DOHH2 (cell line): ENCODE results near the gene SMIM44.

Experiments
- H3F3A ChIP-seq: fragments of 200-600 bp; sonication (generic), shearing (Covaris generic); 2 replicates; pipeline ENCODE4 v1.6.0; 2016; ENCODE audit warnings: antibody characterized with exemption, mild to moderate bottlenecking; ENCODE audit not compliant: control insufficient read depth, insufficient read depth
- H3K27ac ChIP-seq: fragments of 200-600 bp; sonication (generic); 2 replicates; pipeline ENCODE4 v1.5.1; 2014; ENCODE audit warnings: low read depth, mild to moderate bottlenecking, low read length, moderate library complexity
- H3K27me3 ChIP-seq: fragments of 200-600 bp; sonication (generic); 2 replicates; pipeline ENCODE4 v1.6.1; 2014; ENCODE audit warnings: mild to moderate bottlenecking, low read length, mixed read lengths; ENCODE audit not compliant: control insufficient read depth
- H3K36me3 ChIP-seq: fragments of 200-600 bp; sonication (generic); 2 replicates; pipeline ENCODE4 v1.6.1; 2014; ENCODE audit warnings: mild to moderate bottlenecking, low read length, moderate library complexity, mixed read lengths; ENCODE audit not compliant: control insufficient read depth
- H3K4me1 ChIP-seq: fragments of 200-600 bp; sonication (generic); 2 replicates; pipeline ENCODE4 v1.6.1; 2014; ENCODE audit warnings: mild to moderate bottlenecking, low read length, mixed read lengths; ENCODE audit not compliant: control insufficient read depth
- H3K4me2 ChIP-seq: fragments of 200-600 bp; sonication (generic); 2 replicates; pipeline ENCODE4 v1.6.0; 2014; ENCODE audit warnings: mild to moderate bottlenecking, low read length, moderate library complexity
- H3K4me3 ChIP-seq: fragments of 200-600 bp; sonication (generic); 2 replicates; pipeline ENCODE4 v1.5.1; 2014; ENCODE audit warnings: mild to moderate bottlenecking, low read length, mixed read lengths
- H3K79me2 ChIP-seq: fragments of 200-600 bp; sonication (generic); 2 replicates; pipeline ENCODE4 v1.6.1; 2014; ENCODE audit warnings: mild to moderate bottlenecking, low read length, mixed read lengths; ENCODE audit not compliant: control insufficient read depth
- H3K9me2 ChIP-seq: fragments of 200-600 bp; sonication (generic); replicated peaks from 2 replicates; pipeline ENCODE4 v1.6.1; 2014; ENCODE audit warnings: mild to moderate bottlenecking, low read length, mixed read lengths; ENCODE audit not compliant: control insufficient read depth
- H3K9me3 ChIP-seq: fragments of 200-600 bp; sonication (generic); 2 replicates; pipeline ENCODE4 v1.6.1; 2014; ENCODE audit warnings: antibody characterized with exemption, low read length, mixed read lengths; ENCODE audit not compliant: control insufficient read depth, insufficient read depth
- H4K20me1 ChIP-seq: fragments of 200-600 bp; sonication (generic); 2 replicates; pipeline ENCODE4 v1.6.0; 2014; ENCODE audit warnings: low read depth, mild to moderate bottlenecking, antibody characterized with exemption, low read length, moderate library complexity; ENCODE audit not compliant: control insufficient read depth, insufficient read depth
- EZH2phosphoT487 ChIP-seq: fragments of 200-600 bp; sonication (generic); IDR thresholded peaks from 2 replicates; pipeline ENCODE4 v1.6.1; 2017; ENCODE audit warnings: borderline replicate concordance, mild to moderate bottlenecking, antibody characterized with exemption, low read length, moderate library complexity, mixed read lengths
- TF ChIP-seq, protein P1 (sequence below): fragments of 200-600 bp; sonication (generic); IDR thresholded peaks from one replicate; pipeline ENCODE4 v1.5.1; 2014; ENCODE audit warnings: antibody characterized with exemption, mild to moderate bottlenecking, low read depth, low read length; ENCODE audit not compliant: poor library complexity, severe bottlenecking

SMIM44 gene

DNA sequence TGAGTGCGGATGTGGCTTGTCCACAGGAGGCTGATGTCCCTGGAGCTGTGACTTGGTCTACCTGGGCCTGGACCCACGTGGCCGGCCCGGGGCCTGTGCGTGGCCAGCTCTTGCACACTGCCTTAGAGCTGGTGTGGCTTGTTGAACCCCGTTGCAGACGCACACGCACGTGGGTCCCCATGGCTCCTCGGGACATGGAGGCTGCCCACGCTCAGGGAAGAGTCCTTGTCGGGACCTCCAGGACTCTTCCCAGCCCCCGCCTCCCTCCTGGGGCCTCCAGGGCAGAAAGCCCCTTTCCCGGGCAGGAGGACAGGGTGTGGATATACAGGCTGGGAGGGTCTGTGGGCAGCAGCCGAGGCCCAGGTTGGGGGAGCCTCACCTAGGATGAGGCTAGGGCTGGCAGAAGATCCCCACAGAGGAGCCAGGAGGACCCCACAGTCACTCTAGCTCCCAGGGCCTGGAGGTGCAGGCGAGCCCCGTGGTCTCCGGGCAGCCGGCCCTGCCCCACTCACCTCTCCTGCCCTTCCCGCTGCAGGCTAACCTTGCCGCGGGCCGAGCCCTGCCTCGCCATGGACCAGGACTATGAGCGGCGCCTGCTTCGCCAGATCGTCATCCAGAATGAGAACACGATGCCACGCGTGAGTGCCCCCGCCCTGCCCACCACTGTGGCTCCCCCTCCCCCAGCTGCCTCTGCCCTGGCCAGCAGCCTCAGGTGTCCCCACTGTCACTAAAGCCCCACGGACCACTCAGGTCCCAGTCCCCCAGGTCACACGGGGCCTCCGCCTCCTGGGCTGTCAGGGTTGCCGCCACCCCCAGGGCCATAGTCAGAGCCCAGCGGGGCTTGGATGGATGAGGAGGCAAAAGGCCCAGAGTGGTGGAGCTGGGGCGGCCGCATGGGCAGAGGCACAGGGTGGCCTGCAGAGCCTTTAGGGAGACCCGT lies 39.5 kb upstream of the SMIM44 start:
- H3K9me2 ChIP-seq = no peaks in the 10 kb centered on the region
- peaks cover 45% of the 10 kb centered on the region; the same call in 1 of the 2 replicates for H3K36me3 ChIP-seq
- no peaks in the 10 kb centered on the region for H3K9me3 ChIP-seq
- TF ChIP-seq, protein P1, sequence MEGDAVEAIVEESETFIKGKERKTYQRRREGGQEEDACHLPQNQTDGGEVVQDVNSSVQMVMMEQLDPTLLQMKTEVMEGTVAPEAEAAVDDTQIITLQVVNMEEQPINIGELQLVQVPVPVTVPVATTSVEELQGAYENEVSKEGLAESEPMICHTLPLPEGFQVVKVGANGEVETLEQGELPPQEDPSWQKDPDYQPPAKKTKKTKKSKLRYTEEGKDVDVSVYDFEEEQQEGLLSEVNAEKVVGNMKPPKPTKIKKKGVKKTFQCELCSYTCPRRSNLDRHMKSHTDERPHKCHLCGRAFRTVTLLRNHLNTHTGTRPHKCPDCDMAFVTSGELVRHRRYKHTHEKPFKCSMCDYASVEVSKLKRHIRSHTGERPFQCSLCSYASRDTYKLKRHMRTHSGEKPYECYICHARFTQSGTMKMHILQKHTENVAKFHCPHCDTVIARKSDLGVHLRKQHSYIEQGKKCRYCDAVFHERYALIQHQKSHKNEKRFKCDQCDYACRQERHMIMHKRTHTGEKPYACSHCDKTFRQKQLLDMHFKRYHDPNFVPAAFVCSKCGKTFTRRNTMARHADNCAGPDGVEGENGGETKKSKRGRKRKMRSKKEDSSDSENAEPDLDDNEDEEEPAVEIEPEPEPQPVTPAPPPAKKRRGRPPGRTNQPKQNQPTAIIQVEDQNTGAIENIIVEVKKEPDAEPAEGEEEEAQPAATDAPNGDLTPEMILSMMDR = no peak
- TF ChIP-seq EZH2phosphoT487 = no peak
- no peak overlapping the region for H3K27ac ChIP-seq
- H3K27me3 ChIP-seq = no peaks in the 10 kb centered on the region
- peaks cover 7% of the 10 kb centered on the region for H3K4me1 ChIP-seq
- H3F3A ChIP-seq = no peaks in the 10 kb centered on the region
- no peak overlapping the region for H3K4me3 ChIP-seq
- H3K79me2 ChIP-seq = peaks cover 46% of the 10 kb centered on the region
- H4K20me1 ChIP-seq = peaks cover 10% of the 10 kb centered on the region; the same call in 1 of the 2 replicates
- no peak overlapping the region for H3K4me2 ChIP-seq

- Histone ChIP-seq H3K27me3 (no peaks in the 10 kb centered on the region), H3K4me2 (no peak overlapping the region), H3K4me1 (peaks cover 23% of the 10 kb centered on the region), H3K9me2 (no peaks in the 10 kb centered on the region), H3F3A (peaks cover 3% of the 10 kb centered on the region), H3K36me3 (peaks cover 33% of the 10 kb centered on the region; the same call in 1 of the 2 replicates), H4K20me1 (peaks cover 15% of the 10 kb centered on the region), H3K27ac (no peak overlapping the region), H3K79me2 (peaks cover 61% of the 10 kb centered on the region), H3K9me3 (no peaks in the 10 kb centered on the region), H3K4me3 (no peak overlapping the region)
- TF ChIP-seq, protein P1 = no peak
- TF ChIP-seq EZH2phosphoT487 = no peak
These were observed 37.8 kb upstream of the SMIM44 start for GRCh38 chr19:3521104-3521445.

DNA sequence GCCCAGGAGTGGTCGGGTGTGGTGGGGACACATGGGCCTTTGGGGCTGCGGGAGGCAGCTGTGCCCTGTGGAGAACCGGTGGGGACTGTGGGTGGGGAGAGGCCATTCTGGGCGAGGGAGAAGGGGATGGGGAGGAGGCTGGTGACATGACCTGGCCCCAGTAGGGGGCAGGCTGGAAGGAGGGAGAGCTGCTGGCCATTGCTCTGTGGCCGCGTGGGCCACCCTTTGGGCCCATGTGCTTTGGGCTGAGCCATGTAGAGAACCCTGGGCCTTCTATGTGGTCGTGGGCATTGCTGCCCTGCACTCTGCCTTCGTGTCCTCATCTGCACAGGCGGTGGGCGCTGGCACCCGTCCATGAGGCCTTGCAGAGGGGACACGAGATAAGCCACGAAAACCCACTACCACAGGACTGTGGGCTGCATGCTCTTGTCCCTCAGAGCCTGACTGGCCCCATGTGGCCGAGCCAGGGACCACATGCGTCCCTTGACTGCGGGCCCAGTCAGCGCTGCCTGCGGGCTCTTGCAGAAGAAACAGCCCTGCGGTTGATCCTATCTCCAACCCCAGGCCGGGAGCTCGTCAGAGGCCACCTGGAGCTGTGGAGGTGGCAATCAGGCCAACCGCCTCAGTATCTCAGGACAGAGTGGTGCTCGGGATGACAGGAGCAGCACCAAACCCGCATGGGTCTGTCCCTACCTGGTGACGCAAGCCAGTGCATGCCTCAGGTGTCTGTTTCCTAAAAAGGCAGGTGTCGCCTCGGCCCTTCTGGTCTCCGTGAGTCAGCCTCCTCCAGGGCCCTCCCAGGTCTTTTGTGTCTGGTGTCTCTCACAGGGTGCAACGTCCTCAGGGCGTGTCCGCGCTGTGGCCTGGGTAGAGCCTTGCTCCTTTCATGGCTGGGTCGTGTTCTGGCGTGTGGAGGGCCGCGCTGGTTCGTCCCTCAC lies 37.2 kb upstream of the SMIM44 start:
- Histone ChIP-seq H3K4me3 (no peak overlapping the region), H3K9me2 (no peaks in the 10 kb centered on the region), H3K4me1 (peaks cover 28% of the 10 kb centered on the region), H3K79me2 (peaks cover 66% of the 10 kb centered on the region), H4K20me1 (peaks cover 16% of the 10 kb centered on the region), H3K36me3 (peaks cover 31% of the 10 kb centered on the region; the same call in 1 of the 2 replicates), H3K4me2 (no peak overlapping the region), H3F3A (peaks cover 8% of the 10 kb centered on the region), H3K27ac (no peak overlapping the region), H3K27me3 (no peaks in the 10 kb centered on the region), H3K9me3 (no peaks in the 10 kb centered on the region)
- TF ChIP-seq EZH2phosphoT487 = no peak
- TF ChIP-seq, protein P1 = no peak
